HEK293 (cell line): Measurements from ENCODE around the gene CLDN7.

Source experiments
- BCL11A ChIP-seq: fragments of 450-650 bp; formaldehyde crosslinking; IDR thresholded peaks from 2 replicates; pipeline ENCODE4 v1.5.1; 2016; ENCODE audit warnings: low read depth, missing biosample characterization, missing genetic modification characterization
- CTCF ChIP-seq: fragments of 450-650 bp; formaldehyde crosslinking; IDR thresholded peaks from 2 replicates; pipeline ENCODE4 v1.5.1; 2016; ENCODE audit warnings: missing biosample characterization, missing genetic modification characterization
- EGR2 ChIP-seq: fragments of 450-650 bp; formaldehyde crosslinking; IDR thresholded peaks from 2 replicates; pipeline ENCODE4 v1.5.1; 2016; ENCODE audit warnings: low read depth, missing biosample characterization, missing genetic modification characterization
- HOXA7 ChIP-seq: sonication (generic); formaldehyde crosslinking; IDR thresholded peaks from 2 replicates; pipeline ENCODE4 v1.8.1; 2022; ENCODE audit warnings: missing genetic modification reagents, borderline replicate concordance
- HOXD13 ChIP-seq: sonication (generic); formaldehyde crosslinking; IDR thresholded peaks from 2 replicates; pipeline ENCODE4 v1.8.0; 2022; ENCODE audit warnings: missing genetic modification reagents, borderline replicate concordance
- KLF8 ChIP-seq: fragments of 450-650 bp; formaldehyde crosslinking; IDR thresholded peaks from 2 replicates; pipeline ENCODE4 v1.5.1; 2016; ENCODE audit warnings: missing biosample characterization, missing genetic modification characterization
- SCRT2 ChIP-seq: fragments of 450-650 bp; formaldehyde crosslinking; IDR thresholded peaks from 2 replicates; pipeline ENCODE4 v1.5.1; 2016; ENCODE audit warnings: missing biosample characterization, missing genetic modification characterization
- SP2 ChIP-seq: fragments of 450-650 bp; formaldehyde crosslinking; IDR thresholded peaks from 2 replicates; pipeline ENCODE4 v1.5.1; 2016; ENCODE audit warnings: missing biosample characterization, missing genetic modification characterization
- YY1 ChIP-seq: fragments of 450-650 bp; formaldehyde crosslinking; IDR thresholded peaks from 2 replicates; pipeline ENCODE4 v1.5.1; 2018; ENCODE audit warnings: missing biosample characterization, missing genetic modification characterization
- ZBTB10 ChIP-seq: fragments of 450-650 bp; formaldehyde crosslinking; IDR thresholded peaks from 2 replicates; pipeline ENCODE4 v1.5.1; 2016; ENCODE audit warnings: missing biosample characterization, missing genetic modification characterization
- ZBTB11 ChIP-seq: fragments of 450-650 bp; formaldehyde crosslinking; conservative IDR thresholded peaks from 2 replicates; pipeline ENCODE4 v1.5.1; 2016; ENCODE audit warnings: low read depth, missing biosample characterization, missing genetic modification characterization
- ZBTB17 ChIP-seq: fragments of 450-650 bp; formaldehyde crosslinking; IDR thresholded peaks from 2 replicates; pipeline ENCODE4 v1.5.1; 2016; ENCODE audit warnings: missing biosample characterization, missing genetic modification characterization
- ZBTB20 ChIP-seq: fragments of 450-650 bp; formaldehyde crosslinking; IDR thresholded peaks from 2 replicates; pipeline ENCODE4 v1.5.1; 2016; ENCODE audit warnings: missing biosample characterization, missing genetic modification characterization
- ZBTB21 ChIP-seq: fragments of 450-650 bp; formaldehyde crosslinking; IDR thresholded peaks from 2 replicates; pipeline ENCODE4 v1.5.1; 2017; ENCODE audit warnings: missing biosample characterization, missing genetic modification characterization
- ZBTB7A ChIP-seq: fragments of 450-650 bp; formaldehyde crosslinking; IDR thresholded peaks from 2 replicates; pipeline ENCODE4 v1.5.1; 2016; ENCODE audit warnings: low read depth, missing biosample characterization, missing genetic modification characterization
- ZEB2 ChIP-seq: fragments of 450-650 bp; formaldehyde crosslinking; IDR thresholded peaks from 2 replicates; pipeline ENCODE4 v1.5.1; 2016; ENCODE audit warnings: missing biosample characterization, missing genetic modification characterization
- ZNF16 ChIP-seq: fragments of 450-650 bp; formaldehyde crosslinking; IDR thresholded peaks from 2 replicates; pipeline ENCODE4 v1.5.1; 2016; ENCODE audit warnings: low read depth, missing biosample characterization, missing genetic modification characterization
- ZNF23 ChIP-seq: fragments of 450-650 bp; formaldehyde crosslinking; IDR thresholded peaks from 2 replicates; pipeline ENCODE4 v1.5.1; 2016; ENCODE audit warnings: missing biosample characterization, missing genetic modification characterization, borderline replicate concordance
- ZNF24 ChIP-seq: fragments of 450-650 bp; formaldehyde crosslinking; IDR thresholded peaks from 2 replicates; pipeline ENCODE4 v1.5.1; 2016; ENCODE audit warnings: missing biosample characterization, missing genetic modification characterization
- ZNF404 ChIP-seq: fragments of 450-650 bp; formaldehyde crosslinking; IDR thresholded peaks from 2 replicates; pipeline ENCODE4 v1.5.1; 2017; ENCODE audit warnings: missing biosample characterization, missing genetic modification characterization
- ZNF473 ChIP-seq: fragments of 450-650 bp; formaldehyde crosslinking; IDR thresholded peaks from 2 replicates; pipeline ENCODE4 v1.5.1; 2017; ENCODE audit warnings: missing biosample characterization, missing genetic modification characterization
- ZNF596 ChIP-seq: fragments of 450-650 bp; IDR thresholded peaks from 2 replicates; pipeline ENCODE4 v1.5.0; 2018; ENCODE audit warnings: missing biosample characterization, mild to moderate bottlenecking, missing genetic modification characterization, moderate library complexity
- ZNF629 ChIP-seq: fragments of 450-650 bp; formaldehyde crosslinking; IDR thresholded peaks from 2 replicates; pipeline ENCODE4 v1.5.1; 2017; ENCODE audit warnings: missing biosample characterization, missing genetic modification characterization
- ZNF707 ChIP-seq: fragments of 450-650 bp; formaldehyde crosslinking; IDR thresholded peaks from 2 replicates; pipeline ENCODE4 v1.5.1; 2016; ENCODE audit warnings: missing biosample characterization, missing genetic modification characterization
- ZSCAN23 ChIP-seq: fragments of 450-650 bp; formaldehyde crosslinking; IDR thresholded peaks from 2 replicates; pipeline ENCODE4 v1.5.1; 2016; ENCODE audit warnings: missing biosample characterization, missing genetic modification characterization

The CLDN7 gene

GRCh38 chr17:7241783-7242716 is 20.2 kb downstream of the CLDN7 start, which contains the start of gene GABARAP (continued):
- TF ChIP-seq ZNF404 (tag by site-specific recombination) (no peak), HOXA7 (no peak), ZBTB10 (tag by site-specific recombination) (peak; percentile 88), ZNF16 (no peak), ZBTB20 (peak; percentile 92), ZBTB7A (tag by site-specific recombination) (peak; percentile 82; the same call in 1 of the 2 replicates), CTCF (no peak), EGR2 (tag by site-specific recombination) (peak; percentile 66), KLF8 (peak; percentile 72), ZNF473 (tag by site-specific recombination) (no peak), ZNF24 (tag by site-specific recombination) (peak; percentile 79), ZNF629 (tag by site-specific recombination) (peak; percentile 81), BCL11A (tag by site-specific recombination) (0 out of 2 replicates have a peak, but pooled peaks have one; percentile 13), YY1 (tag by site-specific recombination) (no peak), ZNF707 (tag by site-specific recombination) (no peak), ZEB2 (tag by site-specific recombination) (peak; percentile 73), ZBTB21 (tag by site-specific recombination) (0 out of 2 replicates have a peak, but pooled peaks have one; percentile 42), ZSCAN23 (no peak), ZNF596 (no peak), SP2 (peak; percentile 79), ZBTB11 (tag by site-specific recombination) (peak; percentile 78), HOXD13 (CRISPR knock-in tag) (no peak), SCRT2 (tag by site-specific recombination) (0 out of 2 replicates have a peak, but pooled peaks have one; percentile 13), ZBTB17 (tag by site-specific recombination) (peak; percentile 97), ZNF23 (tag by site-specific recombination) (no peak)
